Heart left ventricle (tissue), 16 donors: ENCODE data around the gene MYH14. TPM values are rescaled to one million over a fixed set of nuclear protein-coding genes. Genes with fewer than 3 reads are reported as not detected.

Experiments
- ATAC-seq, 4 donors: fragments of 200-7000 bp; cut with Tn5 transposase; one replicate each; pipeline ENCODE4 v1.9.1; 2020 to 2022; ENCODE audit warnings: moderate library complexity in 4 of 4, mild to moderate bottlenecking in 3 of 4, moderate number of reproducible peaks in 1 of 4
- DNase-seq, 5 donors: peaks; one replicate each; pipeline ENCODE4 v3.0.0-alpha.2; 2020
- H3K27ac ChIP-seq, 12 donors: fragments of 200-600 bp; sonication (generic) in 4 of 12; one replicate each; pipeline versions ENCODE4 v1.5.0 to v1.8.0; 2016 to 2022; ENCODE audit warnings: mild to moderate bottlenecking in 2 of 12
- H3K27me3 ChIP-seq, 9 donors: fragments of 200-600 bp; sonication (generic) in 2 of 9; one replicate each; pipeline versions ENCODE4 v1.5.1 to v1.8.0; 2016 to 2022; ENCODE audit warnings: mild to moderate bottlenecking in 3 of 9
- H3K36me3 ChIP-seq, 9 donors: fragments of 200-600 bp; sonication (generic) in 2 of 9; one replicate each; pipeline versions ENCODE4 v1.5.0 to v1.8.0; 2018 to 2022; ENCODE audit warnings: mild to moderate bottlenecking in 2 of 9
- H3K4me1 ChIP-seq, 12 donors: fragments of 200-600 bp; sonication (generic) in 4 of 12; one replicate each; pipeline versions ENCODE4 v1.5.0 to v1.8.0; 2016 to 2022; ENCODE audit warnings: mild to moderate bottlenecking in 3 of 12
- H3K4me3 ChIP-seq, 12 donors: fragments of 200-600 bp; sonication (generic) in 4 of 12; one replicate each; pipeline versions ENCODE4 v1.5.0 to v1.8.0; 2017 to 2022; ENCODE audit warnings: mild to moderate bottlenecking in 9 of 12, moderate library complexity in 4 of 12
- H3K9me3 ChIP-seq, 12 donors: fragments of 200-600 bp; sonication (generic) in 4 of 12; one replicate each; pipeline versions ENCODE4 v1.5.0 to v1.8.0; 2016 to 2022; ENCODE audit warnings: mild to moderate bottlenecking in 1 of 12
- CTCF ChIP-seq, 12 donors: fragments of 200-600 bp; sonication (generic) in 4 of 12; IDR thresholded peaks; one replicate each; pipeline versions ENCODE4 v1.5.0 to v1.8.0; 2018 to 2022; ENCODE audit warnings: antibody characterized with exemption in 12 of 12, mild to moderate bottlenecking in 5 of 12
- POLR2A ChIP-seq, 2 donors: fragments of 450-650 bp; IDR thresholded peaks; one replicate each; pipeline ENCODE4 v1.6.1; 2017; ENCODE audit warnings: antibody characterized with exemption in 2 of 2, mild to moderate bottlenecking in 2 of 2, moderate library complexity in 2 of 2
- WGBS, 4 donors: extraction: QIAGEN DNeasy Blood & Tissue Kit in 2 of 4; methylation state at CpG; one replicate each; pipeline versions ENCODE4 v1.1.5 to v1.1.7; 2013 to 2018; 5-methylcytosine and 5-hydroxymethylcytosine counted together
- intact Hi-C, 10 donors: fragments of 100-400 bp; cut with DNase I; formaldehyde crosslinking; loops; one replicate each; pipeline versions ENCODE4 v1.11.1 to v1.14.2; 2022
- polyA plus RNA-seq, 2 donors: library from polyadenylated mRNA; stranded (reverse); fragments of 200-250 nt; gene quantifications; one replicate each; pipeline ENCODE4 v1.2.3, GENCODE V29; 2013
- total RNA-seq, 9 donors: library from RNA; depleted of rRNA in 2 of 9; stranded (reverse); fragments of >200 nt in 2 of 9; fragmentation: NEBNext Ultra II Directional in 3 of 9; extraction: Animal tissue kit (Norgen Biotek cat#: 25700) in 3 of 9; gene quantifications; one replicate each; pipeline versions ENCODE4 v1.1.0 to v1.2.4, GENCODE V29; 2016 to 2023
- donor health status: ischemic (EF 13 %, LVEDD 7.1; RV severe dilation, severe dysfunction).
- donor health status: healthy with polysubstance abuse.
- donor health status: DM: no; HTN: yes; CAD: no.
- donor health status: DM: no; HTN: no; CAD: no.
- donor health status: ischemic (EF 25% LVEDD 6.9; RV normal size, moderate dysfunction).
- donor health status: ischemic (EF 25% LVEDD 5.7; RV mildly dilated, moderate dysfunction).
- donor health status: healthy.
- donor health status: DM: yes; HTN: yes; CAD: no.
- donor health status: ischemic (EF 35%, LVEDD 5.7; RV mildly dilated, moderate dysfunction).
- donor health status: nonischemic (EF 11% LVEDD 7.7; RV severe dilation, severe dysfunction).
- donor health status: DM: yes; HTN: yes; CAD: no.
- donor health status: PGD.
- donor health status: ischemic (EF 29% LVEDD 5.4; RV normal size, mild dysfunction).
- donor health status: nonischemic (EF 23%, LVEDD 6.1; RV moderate dilation, normal function).

The MYH14 gene
- total and polyA plus RNA-seq, 11 donors: 45.8 to 132 (median 90.5) TPM

DNA sequence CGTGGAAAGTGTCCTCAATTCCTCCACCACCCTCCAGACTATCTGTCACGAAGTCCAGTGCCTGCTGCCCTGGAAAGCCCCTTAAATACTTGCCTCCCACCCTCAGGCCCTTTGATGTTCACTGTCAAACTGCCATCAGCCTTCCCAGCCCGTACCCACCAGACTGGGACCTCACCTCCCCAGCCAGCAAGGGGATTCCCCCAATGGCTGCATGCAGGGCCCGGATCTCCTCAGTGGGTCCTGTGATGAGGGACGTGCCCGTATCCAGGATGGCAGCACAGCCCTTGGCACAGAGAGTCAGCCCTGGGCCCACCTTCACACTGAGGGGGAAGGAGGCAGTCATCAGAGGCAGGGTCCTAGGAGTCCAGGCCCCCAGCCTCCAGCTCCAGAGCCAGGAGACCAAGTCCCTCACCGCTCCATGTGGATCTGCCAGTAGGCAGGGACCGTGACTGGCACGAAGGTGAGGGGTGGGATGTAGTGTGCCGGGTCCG is 156.0 kb downstream of the MYH14 start:
- H3K27ac ChIP-seq: no peak overlapping the region
- 91 to 97% (median 94%) methylated on average over 6 to 11 of the region's 11 CpGs for WGBS, 4 donors
- DNase-seq (no peak), ATAC-seq (no peak)
- H3K4me3 ChIP-seq: no peak overlapping the region
- TF ChIP-seq CTCF (IDR thresholded peaks at IDR 0.05) (no peak), POLR2A (IDR thresholded peaks at IDR 0.05) (no peak)
- peaks cover 0 to 13% (median 0%) of the 10 kb centered on the region in 12 donors for H3K4me1 ChIP-seq
- intact Hi-C loops: loop anchor here in 4 of 10 donors (5.0 to 10.0 kb wide), 5 partner anchors 58 to 565 kb away; partner anchors contain the start of gene SPIB (in 1 of the 4)
- no peaks in the 10 kb centered on the region for H3K27me3 ChIP-seq
- H3K9me3 ChIP-seq: no peaks in the 10 kb centered on the region
- no peaks in the 10 kb centered on the region for H3K36me3 ChIP-seq

Other genes with a start within 250 kb of the MYH14 start
- 1 to 10 TPM in 5 of 9 donors, under 1 TPM in 2, not detected in 2; 0.37 to 3.0 (median 1.2) TPM for gene SIGLEC11, start 242.4 kb upstream of the MYH14 start, total RNA-seq
- gene SIGLEC11, start 242.4 kb upstream of the MYH14 start, polyA plus RNA-seq: under 1 TPM; 0.22 to 0.80 TPM
- 10 to 100 TPM; 17.8 to 33.7 (median 23.1) TPM for gene VRK3, start 178.2 kb upstream of the MYH14 start, total RNA-seq
- gene VRK3, start 178.2 kb upstream of the MYH14 start, polyA plus RNA-seq: 10 to 100 TPM in 1 of 2 donors, 1 to 10 TPM in 1; 9.9 to 32.4 TPM
- 1 to 10 TPM; 2.3 to 6.5 (median 3.9) TPM for gene ZNF473, start 177.6 kb upstream of the MYH14 start, total RNA-seq
- gene ZNF473, start 177.6 kb upstream of the MYH14 start, polyA plus RNA-seq: 1 to 10 TPM; 1.6 to 2.6 TPM
- gene IZUMO2, start 40.3 kb upstream of the MYH14 start, total RNA-seq: not detected
- not detected for gene IZUMO2, start 40.3 kb upstream of the MYH14 start, polyA plus RNA-seq
- 1 to 10 TPM in 8 of 9 donors, under 1 TPM in 1; 0.87 to 4.4 (median 2.5) TPM for gene KCNC3, start 125.8 kb downstream of the MYH14 start, total RNA-seq
- gene KCNC3, start 125.8 kb downstream of the MYH14 start, polyA plus RNA-seq: 1 to 10 TPM; 1.7 to 3.3 TPM
- under 1 TPM in 4 of 9 donors, not detected in 5; 0.28 to 0.89 (median 0.66) TPM for gene NAPSA, start 162.0 kb downstream of the MYH14 start, total RNA-seq
- under 1 TPM; 0.36 to 0.61 TPM for gene NAPSA, start 162.0 kb downstream of the MYH14 start, polyA plus RNA-seq
- 100 to 1,000 TPM in 3 of 9 donors, 10 to 100 TPM in 6; 66.2 to 162 (median 74.3) TPM for gene NR1H2, start 172.8 kb downstream of the MYH14 start, total RNA-seq
- 100 to 1,000 TPM in 1 of 2 donors, 10 to 100 TPM in 1; 91.5 to 155 TPM for gene NR1H2, start 172.8 kb downstream of the MYH14 start, polyA plus RNA-seq
- 10 to 100 TPM in 4 of 9 donors, 1 to 10 TPM in 5; 6.1 to 18.0 (median 9.0) TPM for gene POLD1, start 180.7 kb downstream of the MYH14 start, total RNA-seq
- gene POLD1, start 180.7 kb downstream of the MYH14 start, polyA plus RNA-seq: 10 to 100 TPM in 1 of 2 donors, 1 to 10 TPM in 1; 9.6 to 12.1 TPM
- under 1 TPM in 2 of 9 donors, not detected in 7; 0.16 to 0.53 TPM for gene SPIB, start 215.3 kb downstream of the MYH14 start, total RNA-seq
- gene SPIB, start 215.3 kb downstream of the MYH14 start, polyA plus RNA-seq: under 1 TPM in 1 of 2 donors, not detected in 1; 0.10 TPM
- gene MYBPC2, start 229.3 kb downstream of the MYH14 start, total RNA-seq: under 1 TPM in 3 of 9 donors, not detected in 6; 0.09 to 0.35 (median 0.28) TPM
- not detected for gene MYBPC2, start 229.3 kb downstream of the MYH14 start, polyA plus RNA-seq